GM12878 (cell line): Measurements from ENCODE around the gene SYPL1. TPM values are rescaled to one million over a fixed set of nuclear protein-coding genes. Genes with fewer than 3 reads are reported as not detected.
A peak's percentile ranks its signal among the peaks of the same experiment; 100 is the strongest.

ENCODE experiments used
- ASH2L ChIP-seq: fragments of 300-600, 200-600 bp; sonication (generic); IDR thresholded peaks from 2 replicates; pipeline ENCODE4 v1.6.1; 2017; ENCODE audit warnings: low read depth, mild to moderate bottlenecking, borderline replicate concordance
- BRCA1 ChIP-seq: IDR thresholded peaks from 2 replicates; pipeline ENCODE4 v1.6.1; 2011; ENCODE audit warnings: low read depth, low read length, improper control_type of control experiment
- CREM ChIP-seq: IDR thresholded peaks from 2 replicates; pipeline ENCODE4 v1.6.1; 2014; ENCODE audit warnings: antibody characterized with exemption, low read depth
- ESRRA ChIP-seq: IDR thresholded peaks from 2 replicates; pipeline ENCODE4 v1.6.1; 2012; ENCODE audit warnings: mild to moderate bottlenecking, low read length, improper control_type of control experiment
- ETV6 ChIP-seq, 2 experiments: fragments of 450-650 bp in 1 of 2; IDR thresholded peaks in 1 of 2; conservative IDR thresholded peaks in 1 of 2; 2 replicates each; pipeline ENCODE4 v1.6.1; 2014; ENCODE audit warnings: antibody characterized with exemption in 1 of 2, borderline replicate concordance in 1 of 2, low read depth in 1 of 2, mild to moderate bottlenecking in 1 of 2, moderate library complexity in 1 of 2
- GABPA ChIP-seq: IDR thresholded peaks from 2 replicates; pipeline ENCODE4 v1.6.1; 2014; ENCODE audit warnings: antibody characterized with exemption, low read depth, mild to moderate bottlenecking, inconsistent platforms
- HCFC1 ChIP-seq: fragments of 150-350 bp; IDR thresholded peaks from 2 replicates; pipeline ENCODE4 v1.6.1; 2014; ENCODE audit warnings: low read length
- HDAC2 ChIP-seq: fragments of 200-600 bp; sonication (generic); IDR thresholded peaks from 2 replicates; pipeline ENCODE4 v1.6.1; 2017
- HDGF ChIP-seq: fragments of 450-650 bp; IDR thresholded peaks from 2 replicates; pipeline ENCODE4 v1.6.1; 2016; ENCODE audit warnings: antibody characterized with exemption
- JUND ChIP-seq: IDR thresholded peaks from 2 replicates; pipeline ENCODE4 v1.6.1; 2012; ENCODE audit warnings: low read depth, mild to moderate bottlenecking, low read length, improper control_type of control experiment, moderate library complexity
- POU2F2 ChIP-seq: IDR thresholded peaks from 3 replicates; pipeline ENCODE4 v1.6.1; 2011; ENCODE audit warnings: low read depth, mild to moderate bottlenecking, low read length, borderline replicate concordance
- ZNF622 ChIP-seq: fragments of 450-650 bp; IDR thresholded peaks from 2 replicates; pipeline ENCODE4 v1.6.1; 2017; ENCODE audit warnings: mild to moderate bottlenecking, inconsistent platforms
- polyA plus RNA-seq, 11 experiments: library from polyadenylated mRNA; depleted of rRNA in 4 of 11; unstranded in 6 of 11; stranded (reverse) in 5 of 11; fragments of >200 nt; fragmentation: Nextera tagmentation in 4 of 11; fragmentation: Illumina TruSeq in 1 of 11; extraction: Ambion mirVana in 4 of 11; extraction: Trizol in 1 of 11; gene quantifications; 1 replicate in 1 of 11; 2 replicates in 10 of 11; pipeline versions ENCODE4 v1.2.1 to v1.2.3, GENCODE V29; 2011 to 2016; ENCODE audit warnings: inconsistent platforms in 2 of 11, missing spikeins in 2 of 11, low read depth in 1 of 11
- total RNA-seq, 4 experiments: library from RNA; depleted of rRNA in 3 of 4; stranded (reverse); fragments of >200 nt in 3 of 4; fragmentation: Illumina TruSeq in 1 of 4; extraction: Trizol in 1 of 4; gene quantifications; 2 replicates each; pipeline versions ENCODE4 v1.2.1 to v1.2.3, GENCODE V29; 2013 to 2021
- TF ChIP-seq, protein P1 (sequence below): IDR thresholded peaks from 2 replicates; pipeline ENCODE4 v1.6.1; 2012; ENCODE audit warnings: low read depth, low read length, improper control_type of control experiment
- TF ChIP-seq, protein P2 (sequence below): fragments of 150-350 bp; IDR thresholded peaks from 2 replicates; pipeline ENCODE4 v1.6.1; 2014; ENCODE audit warnings: mild to moderate bottlenecking, low read depth, low read length
- TF ChIP-seq, protein P3 (sequence below): IDR thresholded peaks from 2 replicates; pipeline ENCODE4 v1.6.1; 2011; ENCODE audit warnings: borderline replicate concordance, low read depth, mild to moderate bottlenecking, moderate library complexity, mixed read lengths, low read length; ENCODE audit not compliant: insufficient read depth; ENCODE audit errors: extremely low read length
- TF ChIP-seq, protein P4 (sequence below): fragments of 450-650 bp; IDR thresholded peaks from 2 replicates; pipeline ENCODE4 v1.6.1; 2017; ENCODE audit warnings: antibody characterized with exemption, mild to moderate bottlenecking, moderate library complexity
- TF ChIP-seq, protein P5 (sequence below): fragments of 450-650 bp; IDR thresholded peaks from 2 replicates; pipeline ENCODE4 v1.6.1; 2016; ENCODE audit warnings: mild to moderate bottlenecking

Gene SYPL1
- total and polyA plus RNA-seq, 10 of the 15 experiments (the other 5 are each of a cell fraction or from before 2014, with no cell fraction given) = 34.5 to 177 (median 87.3) TPM

DNA sequence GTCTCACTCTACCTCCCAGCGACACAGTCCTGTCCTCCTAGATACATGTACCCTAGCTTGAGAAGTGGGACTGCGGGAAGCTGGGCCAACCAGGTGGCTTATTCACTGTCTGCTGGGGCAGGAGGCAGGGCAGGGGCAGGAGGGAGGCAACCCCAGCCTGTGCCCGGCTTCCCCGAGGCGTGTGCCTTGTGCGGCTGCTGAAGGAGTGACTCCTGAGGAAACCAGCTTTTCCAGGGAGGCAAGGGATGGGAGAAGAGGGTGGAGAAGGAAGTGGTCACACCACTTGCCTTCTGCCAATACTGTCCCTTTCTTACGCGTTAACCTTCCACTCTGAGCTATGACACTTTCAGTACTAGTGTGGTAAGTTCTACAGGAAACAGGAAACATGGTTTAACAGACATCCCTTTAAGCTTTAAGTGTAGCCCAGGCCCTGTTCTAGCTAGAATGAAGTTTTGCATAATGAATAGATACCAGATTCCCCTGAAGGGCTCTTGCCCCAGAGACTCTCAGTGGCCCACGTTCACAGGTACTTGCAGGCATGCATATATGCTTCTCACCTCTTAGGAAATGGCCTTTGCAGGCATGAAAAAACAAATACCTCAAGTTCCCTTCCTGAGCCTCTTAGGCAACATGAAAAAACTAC, 40.6 kb downstream of the SYPL1 start (continued):
- TF ChIP-seq ETV6 (conservative IDR thresholded peaks at IDR 0.05 in 1 of 2, IDR thresholded peaks at IDR 0.05 in 1 of 2; ENCODE audit: borderline replicate concordance in 1 of 2, low read depth in 1 of 2) (peak in 1 of 2 experiments; percentile 98; a peak in 2 of 4 replicates), HDAC2 (no peak), HCFC1 (no peak), POU2F2 (peak; percentile 99), GABPA (peak; percentile 58; the same call in 1 of the 2 replicates), HDGF (peak; percentile 72), ASH2L (peak; percentile 65; the same call in 1 of the 2 replicates), CREM (peak; percentile 86), ESRRA (no peak), JUND (no peak), ZNF622 (no peak), BRCA1 (no peak)
- TF ChIP-seq, protein P1, sequence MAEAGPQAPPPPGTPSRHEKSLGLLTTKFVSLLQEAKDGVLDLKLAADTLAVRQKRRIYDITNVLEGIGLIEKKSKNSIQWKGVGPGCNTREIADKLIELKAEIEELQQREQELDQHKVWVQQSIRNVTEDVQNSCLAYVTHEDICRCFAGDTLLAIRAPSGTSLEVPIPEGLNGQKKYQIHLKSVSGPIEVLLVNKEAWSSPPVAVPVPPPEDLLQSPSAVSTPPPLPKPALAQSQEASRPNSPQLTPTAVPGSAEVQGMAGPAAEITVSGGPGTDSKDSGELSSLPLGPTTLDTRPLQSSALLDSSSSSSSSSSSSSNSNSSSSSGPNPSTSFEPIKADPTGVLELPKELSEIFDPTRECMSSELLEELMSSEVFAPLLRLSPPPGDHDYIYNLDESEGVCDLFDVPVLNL = no peak
- TF ChIP-seq, protein P2, sequence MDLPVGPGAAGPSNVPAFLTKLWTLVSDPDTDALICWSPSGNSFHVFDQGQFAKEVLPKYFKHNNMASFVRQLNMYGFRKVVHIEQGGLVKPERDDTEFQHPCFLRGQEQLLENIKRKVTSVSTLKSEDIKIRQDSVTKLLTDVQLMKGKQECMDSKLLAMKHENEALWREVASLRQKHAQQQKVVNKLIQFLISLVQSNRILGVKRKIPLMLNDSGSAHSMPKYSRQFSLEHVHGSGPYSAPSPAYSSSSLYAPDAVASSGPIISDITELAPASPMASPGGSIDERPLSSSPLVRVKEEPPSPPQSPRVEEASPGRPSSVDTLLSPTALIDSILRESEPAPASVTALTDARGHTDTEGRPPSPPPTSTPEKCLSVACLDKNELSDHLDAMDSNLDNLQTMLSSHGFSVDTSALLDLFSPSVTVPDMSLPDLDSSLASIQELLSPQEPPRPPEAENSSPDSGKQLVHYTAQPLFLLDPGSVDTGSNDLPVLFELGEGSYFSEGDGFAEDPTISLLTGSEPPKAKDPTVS = no peak
- TF ChIP-seq, protein P3, sequence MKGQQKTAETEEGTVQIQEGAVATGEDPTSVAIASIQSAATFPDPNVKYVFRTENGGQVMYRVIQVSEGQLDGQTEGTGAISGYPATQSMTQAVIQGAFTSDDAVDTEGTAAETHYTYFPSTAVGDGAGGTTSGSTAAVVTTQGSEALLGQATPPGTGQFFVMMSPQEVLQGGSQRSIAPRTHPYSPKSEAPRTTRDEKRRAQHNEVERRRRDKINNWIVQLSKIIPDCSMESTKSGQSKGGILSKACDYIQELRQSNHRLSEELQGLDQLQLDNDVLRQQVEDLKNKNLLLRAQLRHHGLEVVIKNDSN = no peak
- TF ChIP-seq, protein P4, sequence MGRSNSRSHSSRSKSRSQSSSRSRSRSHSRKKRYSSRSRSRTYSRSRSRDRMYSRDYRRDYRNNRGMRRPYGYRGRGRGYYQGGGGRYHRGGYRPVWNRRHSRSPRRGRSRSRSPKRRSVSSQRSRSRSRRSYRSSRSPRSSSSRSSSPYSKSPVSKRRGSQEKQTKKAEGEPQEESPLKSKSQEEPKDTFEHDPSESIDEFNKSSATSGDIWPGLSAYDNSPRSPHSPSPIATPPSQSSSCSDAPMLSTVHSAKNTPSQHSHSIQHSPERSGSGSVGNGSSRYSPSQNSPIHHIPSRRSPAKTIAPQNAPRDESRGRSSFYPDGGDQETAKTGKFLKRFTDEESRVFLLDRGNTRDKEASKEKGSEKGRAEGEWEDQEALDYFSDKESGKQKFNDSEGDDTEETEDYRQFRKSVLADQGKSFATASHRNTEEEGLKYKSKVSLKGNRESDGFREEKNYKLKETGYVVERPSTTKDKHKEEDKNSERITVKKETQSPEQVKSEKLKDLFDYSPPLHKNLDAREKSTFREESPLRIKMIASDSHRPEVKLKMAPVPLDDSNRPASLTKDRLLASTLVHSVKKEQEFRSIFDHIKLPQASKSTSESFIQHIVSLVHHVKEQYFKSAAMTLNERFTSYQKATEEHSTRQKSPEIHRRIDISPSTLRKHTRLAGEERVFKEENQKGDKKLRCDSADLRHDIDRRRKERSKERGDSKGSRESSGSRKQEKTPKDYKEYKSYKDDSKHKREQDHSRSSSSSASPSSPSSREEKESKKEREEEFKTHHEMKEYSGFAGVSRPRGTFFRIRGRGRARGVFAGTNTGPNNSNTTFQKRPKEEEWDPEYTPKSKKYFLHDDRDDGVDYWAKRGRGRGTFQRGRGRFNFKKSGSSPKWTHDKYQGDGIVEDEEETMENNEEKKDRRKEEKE = no peak
- TF ChIP-seq, protein P5, sequence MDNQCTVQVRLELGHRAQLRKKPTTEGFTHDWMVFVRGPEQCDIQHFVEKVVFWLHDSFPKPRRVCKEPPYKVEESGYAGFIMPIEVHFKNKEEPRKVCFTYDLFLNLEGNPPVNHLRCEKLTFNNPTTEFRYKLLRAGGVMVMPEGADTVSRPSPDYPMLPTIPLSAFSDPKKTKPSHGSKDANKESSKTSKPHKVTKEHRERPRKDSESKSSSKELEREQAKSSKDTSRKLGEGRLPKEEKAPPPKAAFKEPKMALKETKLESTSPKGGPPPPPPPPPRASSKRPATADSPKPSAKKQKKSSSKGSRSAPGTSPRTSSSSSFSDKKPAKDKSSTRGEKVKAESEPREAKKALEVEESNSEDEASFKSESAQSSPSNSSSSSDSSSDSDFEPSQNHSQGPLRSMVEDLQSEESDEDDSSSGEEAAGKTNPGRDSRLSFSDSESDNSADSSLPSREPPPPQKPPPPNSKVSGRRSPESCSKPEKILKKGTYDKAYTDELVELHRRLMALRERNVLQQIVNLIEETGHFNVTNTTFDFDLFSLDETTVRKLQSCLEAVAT = peak; percentile 6; the same call in 1 of the 2 replicates
